ENCODE measurements around the gene SLC16A13.

GRCh38 chr17:7078711-7079110, 42.9 kb downstream of the SLC16A13 start:
- TF ChIP-seq POLR2A (IDR thresholded peaks at IDR 0.05; ENCODE audit: low read length), result no peak
- no peak for TF ChIP-seq GATA1 (IDR thresholded peaks at IDR 0.05; ENCODE audit: low read depth, low read length)
